Activated CD8-positive, alpha-beta memory T cell treated with anti-CD3 and anti-CD28 coated beads, Interleukin-2, amount 50 U/mL, for 4 hours (primary cell): ENCODE data around the gene VAMP4.
"Not testable (repeated sequence)": the region's sequence is repeated elsewhere in the genome, so short reads cannot be mapped to it uniquely, and the experiment has no call there.

Experiments
- DNase-seq: peaks from one replicate; pipeline ENCODE4 v3.0.0-alpha.2; 2020

VAMP4 gene

GRCh38 chr1:171748651-171749050 lies 6.8 kb upstream of the VAMP4 start:
- DNase-seq: no peak

- DNase-seq: no peak
These were observed 3.1 kb upstream of the VAMP4 start for GRCh38 chr1:171744986-171745385.

- DNase-seq: no peak
These were observed 1.4 kb upstream of the VAMP4 start for GRCh38 chr1:171743081-171743870.

DNA sequence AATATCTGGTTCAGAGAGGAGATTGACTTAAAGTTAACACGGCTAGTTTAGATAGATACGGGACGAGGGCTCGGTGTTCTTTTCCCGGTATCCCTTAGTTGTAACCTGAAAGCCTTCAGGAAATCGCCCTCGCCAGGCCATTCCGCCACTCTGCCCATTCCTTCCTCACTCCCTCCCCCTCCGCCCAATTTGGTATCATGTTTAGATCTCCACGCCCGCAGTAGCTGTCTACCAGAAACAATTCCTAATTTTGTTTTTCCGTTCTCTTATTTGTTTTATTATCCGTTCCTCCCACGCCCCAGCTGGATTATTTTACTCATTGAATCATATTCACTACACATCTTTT lies 685 bp upstream of the VAMP4 start:
- DNase-seq: no peak

DNA sequence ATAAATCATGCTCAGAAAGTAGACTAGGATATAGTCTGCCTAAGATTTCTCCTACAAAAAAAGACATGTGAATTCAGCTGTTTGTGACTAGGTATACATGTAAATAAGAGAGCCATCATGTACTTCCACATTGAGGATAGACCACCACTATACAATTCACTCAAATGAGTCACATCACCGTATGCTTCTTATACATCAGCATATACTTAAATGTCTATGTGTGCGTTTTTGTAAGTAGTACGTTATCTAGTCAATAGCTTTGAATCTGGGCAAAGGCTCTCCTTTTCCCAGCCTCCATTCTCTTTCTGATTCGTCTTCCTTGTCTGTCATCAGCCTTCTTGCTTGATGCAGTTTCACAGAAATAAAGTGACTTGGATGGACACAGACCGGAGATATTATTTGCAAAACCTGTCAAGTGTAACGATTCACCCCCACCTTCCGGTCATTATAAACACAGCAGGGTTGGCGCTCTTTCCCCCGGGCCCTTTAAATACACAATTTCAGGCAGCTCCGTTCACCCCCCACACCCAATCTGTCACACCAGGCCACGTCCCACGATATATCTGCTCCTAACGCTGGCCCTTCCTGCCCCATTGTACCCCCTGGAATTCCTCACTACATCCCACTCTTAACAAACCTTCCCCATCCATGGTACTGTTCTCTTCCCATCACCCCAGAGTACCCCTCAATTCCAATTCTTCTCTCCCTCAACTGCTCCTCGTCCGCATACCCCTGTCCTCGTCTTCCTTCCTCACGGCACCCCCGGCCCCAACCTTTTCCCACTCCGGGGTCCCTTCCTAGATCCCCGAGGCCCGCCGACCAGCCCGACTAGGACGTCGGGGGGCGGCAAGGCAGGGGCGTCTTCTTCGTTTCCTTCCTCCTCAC lies 636 bp downstream of the VAMP4 start:
- peak; percentile 33 for DNase-seq

DNA sequence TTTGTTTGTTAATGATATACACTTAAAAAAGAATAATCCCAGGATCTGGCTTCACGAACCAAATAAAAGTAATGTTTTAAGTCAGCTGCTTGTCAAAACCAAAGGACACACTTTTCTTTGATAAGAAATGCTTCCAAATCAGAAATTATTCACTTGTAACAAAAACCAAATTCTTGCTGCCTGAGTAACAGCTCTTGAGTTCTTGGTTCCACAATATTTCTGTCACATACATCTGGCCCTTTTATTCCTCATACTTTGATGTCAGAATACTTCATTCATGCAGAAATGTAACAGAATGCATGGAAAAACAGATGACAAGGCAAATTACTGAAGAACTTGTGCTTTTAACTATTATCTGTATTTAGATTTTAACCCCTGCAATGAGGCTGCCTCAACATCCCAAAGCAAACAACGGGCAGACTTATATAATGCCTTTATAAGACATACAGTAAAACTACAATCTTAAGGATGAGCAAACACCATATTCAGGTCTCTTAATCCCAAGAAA lies 1.5 kb downstream of the VAMP4 start:
- no peak for DNase-seq

- DNase-seq: no peak
These were observed 2.2 kb downstream of the VAMP4 start for GRCh38 chr1:171739656-171740055.

DNA sequence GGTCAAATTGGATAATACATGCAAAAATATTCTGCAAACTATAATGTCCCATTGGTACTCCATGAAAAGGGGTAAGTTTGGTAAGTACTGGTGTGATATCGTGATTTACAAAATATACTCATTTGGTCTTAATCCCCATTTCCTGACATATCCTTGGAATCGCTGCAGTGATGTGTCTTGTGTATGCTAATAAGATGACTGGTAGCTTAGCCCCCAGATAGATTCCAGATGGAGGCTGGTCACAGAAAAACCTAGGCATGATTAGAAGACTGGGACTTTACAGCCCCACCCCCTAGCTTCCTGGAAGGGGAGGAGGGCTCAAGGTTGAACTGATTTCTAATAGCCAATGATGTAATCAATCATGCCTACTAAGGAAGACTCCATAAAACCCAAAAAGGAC lies 3.0 kb downstream of the VAMP4 start:
- DNase-seq: no peak

DNA sequence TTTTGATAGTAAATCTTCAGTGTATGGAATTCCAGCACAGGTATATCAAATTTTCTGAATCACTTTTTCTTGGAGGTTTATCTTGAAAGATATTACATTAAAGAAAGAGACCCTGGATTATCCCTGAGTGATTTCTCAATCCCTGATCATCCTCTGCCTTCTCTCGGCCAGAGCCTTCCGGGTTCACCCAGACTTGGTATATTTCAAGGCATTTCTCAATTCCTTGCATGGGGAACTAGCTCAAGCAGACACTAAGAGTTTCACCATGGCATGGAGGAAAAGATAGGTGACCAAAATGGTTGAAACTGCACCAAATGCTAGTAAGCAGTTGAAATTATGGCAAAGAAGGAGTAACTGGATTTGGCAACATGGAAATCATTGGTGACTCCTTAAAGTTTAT lies 5.7 kb downstream of the VAMP4 start:
- DNase-seq: no peak

DNA sequence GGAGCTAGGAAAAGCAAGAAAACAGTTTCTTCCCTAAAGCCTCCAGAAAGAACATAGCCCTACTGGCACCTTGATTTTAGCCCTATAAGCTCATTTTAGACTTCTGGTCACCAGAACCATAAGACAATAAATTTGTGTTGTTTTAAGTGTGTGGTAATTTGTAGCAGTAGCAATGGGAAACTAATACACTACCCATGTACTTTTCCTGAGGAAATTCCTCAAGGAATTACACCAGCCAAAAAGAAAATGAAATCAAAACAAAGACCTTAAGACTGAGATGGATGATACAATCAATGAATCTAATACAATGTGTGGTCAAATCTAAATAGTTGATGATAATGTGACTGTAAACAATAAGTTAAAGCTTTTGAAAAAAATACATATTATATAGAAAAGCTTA lies 11.8 kb downstream of the VAMP4 start:
- DNase-seq: no peak

GRCh38 chr1:171727778-171728177 lies 14.1 kb downstream of the VAMP4 start:
- DNase-seq: no peak

DNA sequence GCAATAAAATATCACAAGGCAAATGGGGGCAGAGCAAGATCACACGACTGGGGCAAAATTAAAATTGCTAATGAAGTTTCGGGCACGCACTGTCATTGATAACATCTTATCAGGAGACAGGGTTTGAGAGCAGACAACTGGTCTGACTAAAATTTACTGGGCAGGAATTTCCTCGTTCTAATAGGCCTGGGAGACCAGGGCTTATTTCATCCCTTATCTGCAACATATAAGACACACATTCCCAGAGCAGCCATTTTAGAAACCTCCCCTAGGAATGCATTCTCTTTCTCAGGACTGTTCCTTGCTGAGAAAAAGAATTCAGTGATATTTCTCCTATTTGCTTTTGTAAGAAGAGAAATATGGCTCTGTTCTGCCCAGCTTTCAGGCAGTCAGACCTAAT lies 18.7 kb downstream of the VAMP4 start:
- DNase-seq: not testable (repeated sequence)

DNA sequence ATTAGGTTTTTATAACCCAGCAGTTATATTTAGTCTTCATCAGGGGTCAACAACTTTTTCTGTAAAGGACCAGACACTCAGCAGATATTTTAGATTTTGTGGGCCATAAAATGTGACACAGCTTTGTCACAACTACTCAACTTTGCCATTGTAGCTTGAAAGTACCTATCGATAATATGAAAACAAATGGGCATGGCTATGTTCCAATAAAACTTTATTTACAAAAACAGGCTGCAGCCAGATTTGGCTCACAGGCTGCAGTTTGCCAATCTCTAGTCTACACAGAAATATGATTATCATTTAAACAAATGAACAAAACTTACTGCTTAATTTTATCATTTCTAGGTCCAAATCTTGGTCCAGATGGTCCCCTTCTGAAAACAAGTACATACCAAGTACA lies 23.0 kb downstream of the VAMP4 start:
- no peak for DNase-seq

GRCh38 chr1:171718216-171718615 lies 23.6 kb downstream of the VAMP4 start:
- no peak for DNase-seq

DNA sequence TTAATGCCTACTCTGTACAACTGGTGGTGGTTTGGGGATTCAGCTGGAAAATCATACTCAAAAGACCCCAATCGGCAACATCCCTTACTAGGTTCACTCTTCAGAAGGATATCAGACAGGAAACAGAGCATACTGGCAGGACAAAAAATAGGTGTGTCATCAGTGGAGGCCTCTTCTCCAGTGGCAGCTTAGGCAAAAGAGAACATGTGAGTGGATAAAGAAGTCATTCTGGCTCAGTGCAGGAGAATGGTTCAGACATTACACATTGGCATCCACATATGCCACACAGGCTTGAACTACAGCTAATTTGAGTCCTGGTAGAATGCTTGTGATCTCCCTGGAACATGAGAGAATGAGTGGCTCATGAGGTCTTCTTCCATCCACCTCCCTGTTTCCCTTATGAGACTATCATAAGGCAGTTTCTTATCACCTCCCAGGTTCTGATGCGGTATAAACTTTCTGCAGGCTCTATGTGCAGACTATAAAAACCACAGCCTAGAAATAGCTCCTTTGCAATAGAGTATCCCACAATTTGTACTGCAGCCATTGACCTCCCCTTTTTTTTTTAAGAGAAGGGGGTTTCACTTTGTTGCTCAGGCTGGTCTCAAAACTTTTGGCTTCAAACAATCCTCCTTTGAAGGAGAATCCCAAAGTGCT lies 24.7 kb downstream of the VAMP4 start:
- DNase-seq: no peak

DNA sequence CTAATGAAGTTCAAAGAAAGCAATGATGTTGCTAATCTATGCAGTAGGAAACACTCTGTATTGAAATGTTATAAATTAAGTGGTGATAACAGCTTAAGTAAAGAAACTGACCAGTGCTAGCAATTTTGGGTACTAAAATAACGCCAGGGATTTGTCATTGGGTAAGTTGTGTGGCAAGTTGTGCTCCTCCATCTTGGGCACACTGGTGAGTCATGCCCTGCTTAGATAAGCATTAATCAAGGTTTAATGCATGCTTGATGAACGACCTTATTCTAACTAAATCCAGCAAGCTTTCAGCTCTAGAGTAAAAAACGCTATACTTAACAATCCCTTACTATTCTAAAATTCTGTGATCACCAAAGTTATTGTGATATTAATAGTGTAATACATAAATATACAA lies 25.2 kb downstream of the VAMP4 start:
- DNase-seq: no peak

GRCh38 chr1:171715813-171716251 lies 26.0 kb downstream of the VAMP4 start:
- DNase-seq: no peak

DNA sequence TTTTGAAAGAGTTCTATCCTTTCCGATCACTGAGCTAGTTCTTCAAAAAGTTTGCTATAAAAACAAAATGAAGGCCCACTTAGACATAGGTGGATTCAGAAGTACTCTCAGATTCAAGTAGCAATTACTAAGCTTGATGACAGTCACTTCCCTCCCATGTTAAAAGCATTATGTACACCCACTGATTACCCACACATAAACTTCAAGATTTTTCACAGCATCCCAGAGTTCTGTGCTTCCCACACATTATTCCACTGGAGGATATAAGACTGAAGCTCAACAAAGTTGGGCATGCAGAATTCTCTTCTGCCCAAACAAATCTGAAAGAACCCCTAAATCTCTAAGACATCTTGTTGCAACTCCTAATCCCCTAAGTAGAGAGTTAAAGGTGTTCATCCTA lies 29.5 kb downstream of the VAMP4 start:
- no peak for DNase-seq

DNA sequence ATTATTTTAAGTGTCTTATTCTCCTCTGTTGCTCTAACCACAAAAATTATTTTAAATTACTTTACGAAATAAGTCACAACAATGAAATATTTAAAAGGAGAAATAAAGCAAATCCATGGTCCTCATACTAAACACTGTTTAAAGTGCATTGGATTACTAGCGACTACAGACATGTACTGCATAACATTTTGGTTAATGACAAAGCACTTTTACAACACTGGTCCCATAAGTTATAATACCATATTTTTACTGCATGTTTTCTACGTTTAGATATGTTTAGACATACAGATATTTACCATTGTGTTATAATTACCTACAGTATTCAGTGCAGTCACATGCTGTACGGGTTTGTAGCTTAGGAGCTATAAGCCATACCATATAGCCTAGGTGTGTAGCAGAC lies 30.2 kb downstream of the VAMP4 start:
- no peak for DNase-seq

GRCh38 chr1:171707583-171707982 lies 34.3 kb downstream of the VAMP4 start:
- no peak for DNase-seq

DNA sequence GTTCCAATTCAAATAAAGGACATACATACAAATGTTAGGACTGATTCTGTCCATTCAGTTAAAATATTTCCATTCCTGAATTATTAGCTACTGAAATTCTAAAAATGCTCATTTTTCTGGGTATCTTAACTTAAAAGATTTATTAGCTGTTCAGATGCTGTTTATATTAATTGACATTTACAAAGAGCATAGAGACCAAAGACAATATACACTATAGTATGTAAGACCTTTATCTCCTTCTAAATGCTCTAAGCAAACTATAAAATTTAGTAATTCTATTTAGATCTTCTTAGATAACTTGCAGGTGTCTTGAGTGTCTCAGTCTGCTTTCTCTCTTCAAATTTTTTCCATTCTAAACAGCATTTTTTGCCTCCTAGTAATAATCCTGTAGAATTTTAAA lies 39.3 kb downstream of the VAMP4 start:
- no peak for DNase-seq

GRCh38 chr1:171699531-171699930 lies 42.3 kb downstream of the VAMP4 start:
- DNase-seq: no peak

DNA sequence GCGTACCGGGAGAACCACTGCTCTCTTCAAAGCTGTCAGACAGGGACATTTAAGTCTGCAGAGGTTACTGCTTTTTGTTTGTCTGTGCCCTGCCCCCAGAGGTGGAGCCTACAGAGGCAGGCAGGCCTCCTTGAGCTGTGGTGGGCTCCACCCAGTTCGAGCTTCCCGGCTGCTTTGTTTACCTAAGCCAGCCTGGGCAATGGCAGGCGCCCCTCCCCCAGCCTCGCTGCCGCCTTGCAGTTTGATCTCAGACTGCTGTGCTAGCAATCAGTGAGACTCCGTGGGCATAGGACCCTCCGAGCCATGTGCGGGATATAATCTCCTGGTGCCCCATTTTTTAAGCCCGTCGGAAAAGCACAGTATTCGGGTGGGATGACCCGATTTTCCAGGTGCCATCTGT lies 46.1 kb downstream of the VAMP4 start:
- not testable (repeated sequence) for DNase-seq

DNA sequence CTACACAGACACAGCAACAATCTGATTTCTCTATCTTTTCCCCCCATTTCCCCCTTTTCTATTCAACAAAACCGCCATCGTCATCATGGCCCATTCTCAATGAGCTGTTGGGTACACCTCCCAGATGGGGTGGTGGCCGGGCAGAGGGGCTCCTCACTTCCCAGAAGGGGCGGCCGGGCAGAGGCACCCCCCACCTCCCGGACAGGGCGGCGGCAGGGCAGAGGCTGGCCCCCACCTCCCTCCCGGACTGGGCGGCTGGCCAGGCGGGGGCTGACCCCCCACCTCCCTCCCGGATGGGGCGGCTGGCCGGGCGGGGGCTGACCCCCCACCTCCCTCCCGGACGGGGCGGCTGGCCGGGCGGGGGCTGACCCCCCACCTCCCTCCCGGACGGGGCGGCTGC lies 48.3 kb downstream of the VAMP4 start:
- DNase-seq: not testable (repeated sequence)
